ENCODE measurements around the gene SUN5.

The SUN5 gene

GRCh38 chr20:33013701-33014326, 9.6 kb upstream of the SUN5 start:
- H3K4me3 ChIP-seq (ENCODE audit: low read length): no peak overlapping the region
- H3K4me1 ChIP-seq (ENCODE audit: control insufficient read depth, insufficient read depth, low read length): no peaks in the 10 kb centered on the region; the same call in 1 of the 2 replicates
- no peak overlapping the region for H3K27ac ChIP-seq (ENCODE audit: low read length)
- H3K27me3 ChIP-seq (ENCODE audit: control insufficient read depth, insufficient read depth, low read length): no peaks in the 10 kb centered on the region
- no peaks in the 10 kb centered on the region for H3K9me3 ChIP-seq (ENCODE audit: control insufficient read depth, insufficient read depth, low read length)
- no peaks in the 10 kb centered on the region for H3K36me3 ChIP-seq (ENCODE audit: control insufficient read depth, insufficient read depth, low read length)
- DNase-seq (ENCODE audit: low read depth, low spot score): no peak
- WGBS (ENCODE audit: insufficient coverage, insufficient read length): no CpG with 5 or more reads among the region's 12 CpGs

- DNase-seq (ENCODE audit: low read depth, low spot score): no peak
- Histone ChIP-seq H3K4me1 (ENCODE audit: control insufficient read depth, insufficient read depth, low read length) (no peaks in the 10 kb centered on the region; the same call in 1 of the 2 replicates), H3K9me3 (ENCODE audit: control insufficient read depth, insufficient read depth, low read length) (no peaks in the 10 kb centered on the region), H3K4me3 (ENCODE audit: low read length) (no peak overlapping the region), H3K27me3 (ENCODE audit: control insufficient read depth, insufficient read depth, low read length) (no peaks in the 10 kb centered on the region), H3K27ac (ENCODE audit: low read length) (no peak overlapping the region), H3K36me3 (ENCODE audit: control insufficient read depth, insufficient read depth, low read length) (no peaks in the 10 kb centered on the region)
- WGBS (ENCODE audit: insufficient coverage, insufficient read length): no CpG with 5 or more reads among the region's 15 CpGs
Observed at GRCh38 chr20:33012327-33013189, 8.3 kb upstream of the SUN5 start.

DNA sequence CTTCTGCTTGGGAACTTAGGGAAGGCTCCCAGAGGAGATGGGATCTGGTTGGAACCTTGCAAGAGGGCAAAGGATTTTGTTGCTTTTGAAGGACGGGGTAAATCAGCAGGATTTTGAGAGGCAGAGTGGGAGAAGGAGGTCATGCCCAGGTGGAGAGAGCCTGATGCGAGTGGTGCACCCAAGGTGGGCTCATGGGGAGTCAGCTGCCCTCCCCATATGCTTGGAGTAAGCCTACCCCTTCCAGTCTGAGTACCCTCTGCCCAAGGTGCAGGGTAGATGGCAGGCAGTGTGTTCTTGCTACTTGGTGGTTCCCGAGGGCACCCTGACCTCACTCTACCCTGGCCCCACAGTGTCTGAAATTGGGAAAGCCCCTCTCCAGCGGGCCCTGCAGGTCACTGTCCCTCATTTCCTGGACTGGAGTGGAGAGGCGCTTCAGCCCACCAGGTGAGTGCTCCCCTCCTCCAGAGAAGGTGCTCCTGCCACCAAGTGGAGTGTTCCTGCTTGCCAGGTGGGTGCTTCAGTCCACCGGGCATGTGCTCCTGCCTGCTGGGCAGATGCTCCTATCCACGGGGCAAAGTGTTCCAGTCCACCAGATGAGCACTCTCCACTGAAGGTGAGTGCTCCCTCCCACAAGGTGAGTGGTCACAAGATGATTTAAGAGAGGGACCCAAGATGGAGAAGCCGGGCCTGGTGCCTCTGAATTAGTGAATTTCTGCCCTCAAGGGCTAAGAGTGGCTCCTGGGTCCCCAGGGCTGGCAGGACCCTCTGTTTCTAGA, 6.6 kb upstream of the SUN5 start:
- no peaks in the 10 kb centered on the region for H3K36me3 ChIP-seq (ENCODE audit: control insufficient read depth, insufficient read depth, low read length)
- H3K27me3 ChIP-seq (ENCODE audit: control insufficient read depth, insufficient read depth, low read length): no peaks in the 10 kb centered on the region
- no peaks in the 10 kb centered on the region; the same call in 1 of the 2 replicates for H3K4me1 ChIP-seq (ENCODE audit: control insufficient read depth, insufficient read depth, low read length)
- no peak for DNase-seq (ENCODE audit: low read depth, low spot score)
- no peak overlapping the region for H3K4me3 ChIP-seq (ENCODE audit: low read length)
- WGBS (ENCODE audit: insufficient coverage, insufficient read length): no CpG with 5 or more reads among the region's 8 CpGs
- no peak overlapping the region for H3K27ac ChIP-seq (ENCODE audit: low read length)
- no peaks in the 10 kb centered on the region for H3K9me3 ChIP-seq (ENCODE audit: control insufficient read depth, insufficient read depth, low read length)

- H3K36me3 ChIP-seq (ENCODE audit: control insufficient read depth, insufficient read depth, low read length): no peaks in the 10 kb centered on the region
- no peak for DNase-seq (ENCODE audit: low read depth, low spot score)
- no peaks in the 10 kb centered on the region for H3K9me3 ChIP-seq (ENCODE audit: control insufficient read depth, insufficient read depth, low read length)
- H3K27ac ChIP-seq (ENCODE audit: low read length): no peak overlapping the region
- no peak overlapping the region for H3K4me3 ChIP-seq (ENCODE audit: low read length)
- WGBS (ENCODE audit: insufficient coverage, insufficient read length): no CpG with 5 or more reads among the region's 5 CpGs
- H3K4me1 ChIP-seq (ENCODE audit: control insufficient read depth, insufficient read depth, low read length): no peaks in the 10 kb centered on the region; the same call in 1 of the 2 replicates
- H3K27me3 ChIP-seq (ENCODE audit: control insufficient read depth, insufficient read depth, low read length): no peaks in the 10 kb centered on the region
Observed at GRCh38 chr20:33010133-33010504, 5.9 kb upstream of the SUN5 start.

- no peak for DNase-seq (ENCODE audit: low read depth, low spot score)
Observed at GRCh38 chr20:33009214-33010132, 5.2 kb upstream of the SUN5 start.

DNA sequence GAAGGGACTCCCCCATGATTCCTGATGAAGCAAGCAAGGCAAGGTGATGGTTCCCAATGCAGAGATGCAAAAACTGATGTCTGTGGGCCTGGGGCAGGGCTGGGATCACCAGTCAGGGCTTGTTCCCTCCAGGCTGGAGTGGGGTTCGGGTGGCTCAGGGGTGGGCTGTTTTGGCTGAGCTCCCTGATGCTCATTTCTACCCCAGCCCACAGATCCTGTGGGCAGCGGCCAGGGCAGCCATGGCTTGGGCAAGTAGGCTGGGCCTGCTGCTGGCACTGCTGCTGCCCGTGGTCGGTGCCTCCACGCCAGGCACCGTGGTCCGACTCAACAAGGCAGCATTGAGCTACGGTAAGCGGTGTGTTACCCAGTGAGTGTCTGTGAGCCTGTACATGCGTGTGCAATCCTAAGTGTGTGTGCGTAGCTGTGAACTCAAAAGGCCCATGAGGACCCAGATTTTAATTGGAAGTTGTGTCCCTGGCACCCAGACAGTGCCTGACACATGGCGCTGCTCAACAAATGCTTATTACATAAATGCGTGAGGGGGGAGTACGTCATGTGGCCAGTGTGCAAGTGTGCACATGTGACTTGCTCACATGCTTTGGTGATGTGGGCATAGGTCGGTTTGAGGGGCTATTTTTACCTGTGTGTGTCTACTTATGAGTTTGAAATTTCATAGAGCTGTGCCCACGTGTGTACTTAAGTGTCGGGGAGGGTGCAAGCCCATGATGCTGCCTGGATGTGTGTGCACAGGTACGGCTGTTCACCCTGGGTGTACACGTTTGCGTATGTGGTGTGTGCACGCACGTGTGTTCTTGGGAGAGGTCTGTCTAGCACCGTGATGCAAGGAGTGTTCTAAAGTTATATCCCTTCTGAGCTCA, 4.3 kb upstream of the SUN5 start:
- no peaks in the 10 kb centered on the region for H3K9me3 ChIP-seq (ENCODE audit: control insufficient read depth, insufficient read depth, low read length)
- WGBS (ENCODE audit: insufficient coverage, insufficient read length): no CpG with 5 or more reads among the region's 23 CpGs
- H3K36me3 ChIP-seq (ENCODE audit: control insufficient read depth, insufficient read depth, low read length): no peaks in the 10 kb centered on the region
- H3K27ac ChIP-seq (ENCODE audit: low read length): no peak overlapping the region
- H3K4me1 ChIP-seq (ENCODE audit: control insufficient read depth, insufficient read depth, low read length): no peaks in the 10 kb centered on the region; the same call in 1 of the 2 replicates
- no peaks in the 10 kb centered on the region for H3K27me3 ChIP-seq (ENCODE audit: control insufficient read depth, insufficient read depth, low read length)
- DNase-seq (ENCODE audit: low read depth, low spot score): no peak
- H3K4me3 ChIP-seq (ENCODE audit: low read length): no peak overlapping the region

More at GRCh38 chr20:33009214-33010132, 5.2 kb upstream of the SUN5 start:
- Histone ChIP-seq H3K27me3 (ENCODE audit: control insufficient read depth, insufficient read depth, low read length) (no peaks in the 10 kb centered on the region), H3K4me1 (ENCODE audit: control insufficient read depth, insufficient read depth, low read length) (no peaks in the 10 kb centered on the region; the same call in 1 of the 2 replicates), H3K9me3 (ENCODE audit: control insufficient read depth, insufficient read depth, low read length) (no peaks in the 10 kb centered on the region), H3K27ac (ENCODE audit: low read length) (no peak overlapping the region), H3K36me3 (ENCODE audit: control insufficient read depth, insufficient read depth, low read length) (no peaks in the 10 kb centered on the region), H3K4me3 (ENCODE audit: low read length) (no peak overlapping the region)
- WGBS (ENCODE audit: insufficient coverage, insufficient read length): no CpG with 5 or more reads among the region's 19 CpGs

DNA sequence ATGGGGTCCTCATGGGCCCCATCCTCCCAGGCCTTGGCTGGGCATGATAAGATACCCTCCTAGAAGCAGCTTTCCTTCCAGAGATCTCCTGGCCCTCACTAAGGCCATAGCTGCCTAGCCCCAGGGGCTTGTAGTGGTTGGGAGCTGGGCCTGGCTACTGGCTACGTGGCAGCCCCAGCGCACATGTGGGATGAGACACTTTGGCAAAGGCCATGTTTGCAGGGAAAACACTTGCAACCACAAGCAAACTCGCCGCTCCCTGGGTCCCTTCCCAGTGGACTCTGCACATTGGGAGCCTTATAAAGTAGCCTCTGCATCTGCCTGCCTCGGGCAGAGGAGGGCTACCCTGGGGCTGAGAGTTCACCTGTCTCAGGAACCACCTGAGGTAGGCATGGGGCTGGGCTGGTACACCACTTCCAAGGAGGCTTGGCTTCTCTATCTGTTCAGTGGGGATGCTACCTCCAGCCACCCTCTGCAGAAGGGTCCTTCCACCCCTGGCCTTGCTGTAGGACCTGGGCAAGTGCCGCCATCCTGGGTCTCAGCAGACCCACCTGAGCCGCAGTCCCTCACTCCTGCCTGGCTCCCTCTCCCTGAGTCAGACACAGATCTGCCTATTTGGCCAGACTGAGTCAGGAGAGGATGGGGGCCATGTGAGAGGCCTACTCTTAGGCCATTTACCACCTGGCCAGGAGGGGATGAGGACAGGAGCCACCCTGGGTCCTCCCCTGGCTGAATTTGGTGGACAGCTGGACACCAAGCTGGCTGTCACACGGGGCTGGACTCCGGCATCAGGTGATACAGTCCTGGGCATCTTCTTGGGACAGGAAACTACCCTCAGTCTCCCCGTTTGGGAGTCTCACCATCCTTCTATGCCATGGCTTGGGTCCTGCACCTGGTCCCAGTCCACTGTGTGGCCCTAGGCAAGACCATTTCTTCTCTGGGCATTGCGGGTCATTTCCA, 3.4 kb upstream of the SUN5 start, which contains the start of gene BPIFB2:
Gene BPIFB2, plus strand, starts transcription at position 329 of the 960 bp plus-strand sequence. CDS start 871 bp downstream, outside the sequence.
- WGBS (ENCODE audit: insufficient coverage, insufficient read length): no CpG with 5 or more reads among the region's 11 CpGs
- H3K36me3 ChIP-seq (ENCODE audit: control insufficient read depth, insufficient read depth, low read length): no peaks in the 10 kb centered on the region

DNA sequence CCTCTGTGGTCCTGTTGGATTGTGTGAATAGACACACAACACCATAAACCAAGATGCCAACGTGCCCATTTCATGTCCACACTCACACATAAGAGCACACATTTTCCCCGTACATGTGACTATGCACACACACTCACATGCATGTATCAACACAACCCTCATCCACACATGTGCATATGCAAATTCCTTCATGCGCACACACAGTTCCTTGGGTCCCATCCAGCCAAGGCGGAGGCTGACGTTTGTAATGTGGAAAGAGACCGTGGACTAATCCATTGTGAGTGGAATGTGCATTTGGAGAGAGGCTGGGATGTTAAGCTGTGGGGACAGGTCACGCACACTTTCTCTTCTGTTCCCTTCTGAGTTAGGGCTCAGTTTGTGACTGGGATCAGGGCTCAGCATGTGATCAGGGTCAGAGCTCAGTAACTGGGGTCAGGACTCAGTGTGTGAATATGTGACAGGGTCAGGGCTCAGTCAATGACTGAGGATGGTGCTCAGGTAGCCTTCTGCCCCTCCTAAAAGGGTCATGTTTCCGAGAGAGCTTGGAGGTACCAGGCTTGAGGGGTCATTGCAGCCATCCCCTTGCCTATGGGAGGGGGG, 2.6 kb upstream of the SUN5 start:
- no CpG with 5 or more reads among the region's 8 CpGs for WGBS (ENCODE audit: insufficient coverage, insufficient read length)
- Histone ChIP-seq H3K4me3 (ENCODE audit: low read length) (no peak overlapping the region), H3K9me3 (ENCODE audit: control insufficient read depth, insufficient read depth, low read length) (no peaks in the 10 kb centered on the region), H3K27ac (ENCODE audit: low read length) (no peak overlapping the region), H3K4me1 (ENCODE audit: control insufficient read depth, insufficient read depth, low read length) (no peaks in the 10 kb centered on the region; the same call in 1 of the 2 replicates), H3K36me3 (ENCODE audit: control insufficient read depth, insufficient read depth, low read length) (no peaks in the 10 kb centered on the region), H3K27me3 (ENCODE audit: control insufficient read depth, insufficient read depth, low read length) (no peaks in the 10 kb centered on the region)
- DNase-seq (ENCODE audit: low read depth, low spot score): no peak

More for the DNA sequence above, 3.4 kb upstream of the SUN5 start, which contains the start of gene BPIFB2:
- no peak for DNase-seq (ENCODE audit: low read depth, low spot score)
- H3K4me1 ChIP-seq (ENCODE audit: control insufficient read depth, insufficient read depth, low read length): no peaks in the 10 kb centered on the region; the same call in 1 of the 2 replicates
- no peak within 1 kb of the TSS for H3K27ac ChIP-seq (ENCODE audit: low read length)
- no peak within 1 kb of the TSS; the same call in 1 of the 2 replicates for H3K4me3 ChIP-seq (ENCODE audit: low read length)
- H3K27me3 ChIP-seq (ENCODE audit: control insufficient read depth, insufficient read depth, low read length): no peaks in the 10 kb centered on the region
- H3K9me3 ChIP-seq (ENCODE audit: control insufficient read depth, insufficient read depth, low read length): no peaks in the 10 kb centered on the region

Measured in iPS DF 6.9 (cell line).